Endothelial cell of umbilical vein (primary cell): ENCODE data around the gene EVA1A. TPM values are rescaled to one million over a fixed set of nuclear protein-coding genes. Genes with fewer than 3 reads are reported as not detected.
"Not testable (repeated sequence)": the region's sequence is repeated elsewhere in the genome, so short reads cannot be mapped to it uniquely, and the experiment has no call there.

Experiments
- BruUV-seq: library from RNA; stranded (reverse); fragments of 400-500 nt; replicated peaks from 2 replicates; lab custom pipeline; 2021; lab: Mats Ljungman, UMichigan
- CTCF ChIA-PET: fragments of 300-600, 350-600 bp; sonication (Branson Sonifier 250); formaldehyde crosslinking; loops from one replicate; lab custom pipeline; 2021; ENCODE audit warnings: antibody characterized with exemption, inconsistent platforms; lab: Charles Lee
- POLR2A ChIA-PET: fragments of 300-600, 350-600 bp; sonication (Branson Sonifier 250); formaldehyde crosslinking; loops from one replicate; lab custom pipeline; 2021; ENCODE audit warnings: antibody characterized with exemption, inconsistent platforms; lab: Charles Lee
- DNase-seq: peaks from one replicate; pipeline ENCODE4 v3.0.0-alpha.2; 2011; ENCODE audit warnings: low read depth, low spot score
- FAIRE-seq: peaks from 2 replicates; lab custom pipeline; 2011; peaks lifted over from hg19 to GRCh38; lab: Jason Lieb, UNC
- H2AFZ ChIP-seq: 2 replicates; pipeline ENCODE4 v1.6.0; 2012; ENCODE audit warnings: low read depth, low read length, control low read depth, inconsistent platforms
- H3K27ac ChIP-seq: 2 replicates; pipeline ENCODE4 v1.5.1; 2011; ENCODE audit warnings: low read depth, mild to moderate bottlenecking, control low read depth, low read length, moderate library complexity; ENCODE audit not compliant: insufficient read depth
- H3K27me3 ChIP-seq, 2 experiments: 2 replicates each; pipeline versions ENCODE4 v1.6.0 to v1.6.1; 2011; ENCODE audit warnings: low read length in 2 of 2, mixed read lengths in 1 of 2; ENCODE audit not compliant: control insufficient read depth in 2 of 2, insufficient read depth in 2 of 2
- H3K36me3 ChIP-seq, 2 experiments: 2 replicates in 1 of 2; 3 replicates in 1 of 2; pipeline ENCODE4 v1.5.1; 2011; ENCODE audit warnings: low read length in 2 of 2, mild to moderate bottlenecking in 1 of 2, moderate library complexity in 1 of 2; ENCODE audit not compliant: control insufficient read depth in 2 of 2, insufficient read depth in 2 of 2; ENCODE audit errors: extremely low read depth in 1 of 2
- H3K4me1 ChIP-seq: 3 replicates; pipeline ENCODE4 v1.5.1; 2011; ENCODE audit warnings: mild to moderate bottlenecking, low read length; ENCODE audit not compliant: control insufficient read depth, insufficient read depth; ENCODE audit errors: extremely low read depth
- H3K4me2 ChIP-seq: 2 replicates; pipeline ENCODE4 v1.6.1; 2011; ENCODE audit warnings: low read length, control low read depth, mixed read lengths; ENCODE audit not compliant: insufficient read depth
- H3K4me3 ChIP-seq, 3 experiments: fragments of 200-600 bp in 1 of 3; sonication (generic), shearing (Covaris generic) in 1 of 3; replicated peaks in 1 of 3; 2 replicates each; pipeline ENCODE4 v1.5.1; 2011 to 2016; ENCODE audit warnings: control low read depth in 3 of 3, low read length in 3 of 3, mild to moderate bottlenecking in 2 of 3, inconsistent platforms in 1 of 3, low read depth in 1 of 3, moderate library complexity in 1 of 3; ENCODE audit not compliant: insufficient read depth in 1 of 3
- H3K79me2 ChIP-seq: 2 replicates; pipeline ENCODE4 v1.6.0; 2012; ENCODE audit warnings: low read length, inconsistent platforms; ENCODE audit not compliant: control insufficient read depth, insufficient read depth
- H3K9ac ChIP-seq: replicated peaks from 2 replicates; pipeline ENCODE3; 2011; ENCODE audit warnings: low read length, control low read depth; ENCODE audit not compliant: insufficient read depth; ENCODE audit errors: extremely low read depth
- H3K9me1 ChIP-seq: replicated peaks from 3 replicates; pipeline ENCODE4 v1.6.0; 2011; ENCODE audit warnings: mild to moderate bottlenecking, low read length; ENCODE audit not compliant: control insufficient read depth, insufficient read depth; ENCODE audit errors: extremely low read depth
- H3K9me3 ChIP-seq: replicated peaks from 2 replicates; pipeline ENCODE4 v1.5.1; 2012; ENCODE audit warnings: low read length, inconsistent platforms; ENCODE audit not compliant: control insufficient read depth, insufficient read depth
- H4K20me1 ChIP-seq: replicated peaks from 2 replicates; pipeline ENCODE3; 2011; ENCODE audit warnings: mild to moderate bottlenecking, low read length; ENCODE audit not compliant: control insufficient read depth, insufficient read depth; ENCODE audit errors: extremely low read depth
- CTCF ChIP-seq, 2 donors: IDR thresholded peaks; 1 replicate in 1 of 2; 2 replicates in 1 of 2; pipeline ENCODE4 v1.5.1; 2011; ENCODE audit warnings: low read length in 2 of 2, mild to moderate bottlenecking in 2 of 2, moderate library complexity in 2 of 2, control low read depth in 1 of 2, inconsistent platforms in 1 of 2, low read depth in 1 of 2; ENCODE audit not compliant: insufficient read depth in 1 of 2; ENCODE audit errors: extremely low read depth in 1 of 2
- EZH2 ChIP-seq: IDR thresholded peaks from 2 replicates; pipeline ENCODE4 v1.6.1; 2012; ENCODE audit warnings: borderline replicate concordance, low read depth, mild to moderate bottlenecking, moderate library complexity, low read length, inconsistent platforms; ENCODE audit not compliant: severe bottlenecking
- FOS ChIP-seq: IDR thresholded peaks from 2 replicates; pipeline ENCODE4 v1.6.1; 2011; ENCODE audit warnings: mild to moderate bottlenecking, low read length, moderate library complexity, borderline replicate concordance; ENCODE audit not compliant: insufficient read depth
- GATA2 ChIP-seq: IDR thresholded peaks from 2 replicates; pipeline ENCODE4 v1.7.0; 2011; ENCODE audit warnings: low read depth, mild to moderate bottlenecking, moderate library complexity, mixed read lengths, low read length; ENCODE audit not compliant: insufficient read length, insufficient read depth
- JUN ChIP-seq: IDR thresholded peaks from 2 replicates; pipeline ENCODE4 v1.6.1; 2011; ENCODE audit warnings: borderline replicate concordance, low read depth; ENCODE audit not compliant: insufficient read length, insufficient read depth
- MAX ChIP-seq: IDR thresholded peaks from 2 replicates; pipeline ENCODE4 v1.6.1; 2011; ENCODE audit not compliant: insufficient read depth, insufficient read length
- MYC ChIP-seq: IDR thresholded peaks from one replicate; pipeline ENCODE4 v1.6.1; 2011; ENCODE audit warnings: mild to moderate bottlenecking, low read depth, low read length
- POLR2A ChIP-seq: IDR thresholded peaks from 2 replicates; pipeline ENCODE4 v1.6.1; 2012; ENCODE audit warnings: low read depth, mild to moderate bottlenecking, control low read depth, low read length
- POLR2AphosphoS5 ChIP-seq: IDR thresholded peaks from 2 replicates; pipeline ENCODE4 v1.6.1; 2012; ENCODE audit warnings: low read depth, mild to moderate bottlenecking, control low read depth, low read length, moderate library complexity; ENCODE audit not compliant: insufficient read depth
- dilution Hi-C: fragments of 300-500 bp; cut with MboI; formaldehyde crosslinking; loops from one replicate; pipeline ENCODE4 v1.15.0; 2019; ENCODE audit warnings: low sequenced_read_pairs; ENCODE audit not compliant: extremely low pct_ligation_motif_present
- intact Hi-C: fragments of 100-400 bp; cut with micrococcal nuclease; formaldehyde crosslinking; loops from one replicate; pipeline ENCODE4 v1.10.0; 2022
- polyA plus RNA-seq, 4 experiments: library from polyadenylated mRNA; depleted of rRNA in 3 of 4; stranded (reverse) in 3 of 4; unstranded in 1 of 4; fragments of >200 nt; gene quantifications; 2 replicates each; pipeline versions ENCODE4 v1.2.1 to v1.2.3, GENCODE V29; 2011 to 2012; ENCODE audit warnings: missing spikeins in 1 of 4
- total RNA-seq: library from RNA; stranded (reverse); gene quantifications from 2 replicates; pipeline ENCODE4 v1.2.3, GENCODE V29; 2021

The EVA1A gene
- total and polyA plus RNA-seq, 2 donors (not counting 3 experiments of a cell fraction or from before 2014, with no cell fraction given): 52.6 to 66.5 TPM

- H3K79me2 ChIP-seq: no peaks in the 10 kb centered on the region
- no peak overlapping the region for H2AFZ ChIP-seq
- no peak for TF ChIP-seq JUN
- TF ChIP-seq FOS: no peak
- TF ChIP-seq MYC: no peak
- no peak for TF ChIP-seq POLR2A
- no peak for TF ChIP-seq MAX
- TF ChIP-seq EZH2: no peak
- no peak for TF ChIP-seq POLR2AphosphoS5
- TF ChIP-seq CTCF (IDR thresholded peaks at IDR 0.05; ENCODE audit: extremely low read depth in 1 of 2, insufficient read depth in 1 of 2, low read depth in 1 of 2, low read length in 2 of 2): no peak
- no peak for TF ChIP-seq GATA2
- FAIRE-seq: no peak
- H3K27me3 ChIP-seq: no peaks in the 10 kb centered on the region
- no peak overlapping the region for H3K27ac ChIP-seq
- DNase-seq: no peak
- no peaks in the 10 kb centered on the region for H3K9me3 ChIP-seq
- BruUV-seq: no TSS peak
- peaks cover 4 to 6% of the 10 kb centered on the region in 2 experiments for H3K36me3 ChIP-seq
- CTCF ChIA-PET: no interaction called here
- no peaks in the 10 kb centered on the region for H3K4me1 ChIP-seq
- H3K9me1 ChIP-seq: no peaks in the 10 kb centered on the region
- H3K4me2 ChIP-seq: no peak overlapping the region
- no peaks in the 10 kb centered on the region for H4K20me1 ChIP-seq
- no peak overlapping the region for H3K4me3 ChIP-seq
- dilution Hi-C loops (no loop called here), intact Hi-C loops (no loop called here)
- POLR2A ChIA-PET: no interaction called here
- no peak overlapping the region for H3K9ac ChIP-seq
Measured at GRCh38 chr2:75488157-75488556, 72.6 kb downstream of the EVA1A start.

- BruUV-seq, H3K27ac ChIP-seq, H4K20me1 ChIP-seq, H3K9me1 ChIP-seq, POLR2A ChIA-PET, H3K79me2 ChIP-seq, intact Hi-C loops, H3K4me3 ChIP-seq, H3K9ac ChIP-seq, dilution Hi-C loops, DNase-seq, H3K4me1 ChIP-seq, H3K4me2 ChIP-seq, H3K27me3 ChIP-seq, H2AFZ ChIP-seq, CTCF ChIA-PET, FAIRE-seq, H3K36me3 ChIP-seq, H3K9me3 ChIP-seq: not testable (repeated sequence)
Measured at GRCh38 chr2:75486735-75487134, 74.0 kb downstream of the EVA1A start.
